Panc1 (cell line): ENCODE results near the gene GALNT10.

Experiments used
- CTCF ChIP-seq: fragments of 450-650 bp; IDR thresholded peaks from 2 replicates; pipeline ENCODE4 v1.5.1; 2017; ENCODE audit warnings: mild to moderate bottlenecking
- POLR2AphosphoS5 ChIP-seq: IDR thresholded peaks from 2 replicates; pipeline ENCODE4 v1.6.1; 2012; ENCODE audit warnings: mild to moderate bottlenecking, low read depth, low read length, moderate library complexity
- SIN3A ChIP-seq: IDR thresholded peaks from 2 replicates; pipeline ENCODE4 v1.6.1; 2012; ENCODE audit warnings: low read depth, mild to moderate bottlenecking, low read length, moderate library complexity, borderline replicate concordance; ENCODE audit not compliant: insufficient read depth

- TF ChIP-seq CTCF (no peak), POLR2AphosphoS5 (no peak), SIN3A (no peak)
Observed at GRCh38 chr5:154320224-154321089, 129.9 kb downstream of the GALNT10 start.
